Endothelial cell of umbilical vein (primary cell): ENCODE results near the gene RGS7. TPM values are rescaled to one million over a fixed set of nuclear protein-coding genes. Genes with fewer than 3 reads are reported as not detected.

Experiments
- BruUV-seq: library from RNA; stranded (reverse); fragments of 400-500 nt; replicated peaks from 2 replicates; lab custom pipeline; 2021; lab: Mats Ljungman, UMichigan
- CTCF ChIA-PET: fragments of 300-600, 350-600 bp; sonication (Branson Sonifier 250); formaldehyde crosslinking; loops from one replicate; lab custom pipeline; 2021; ENCODE audit warnings: antibody characterized with exemption, inconsistent platforms; lab: Charles Lee
- POLR2A ChIA-PET: fragments of 300-600, 350-600 bp; sonication (Branson Sonifier 250); formaldehyde crosslinking; loops from one replicate; lab custom pipeline; 2021; ENCODE audit warnings: antibody characterized with exemption, inconsistent platforms; lab: Charles Lee
- DNase-seq: peaks from one replicate; pipeline ENCODE4 v3.0.0-alpha.2; 2011; ENCODE audit warnings: low read depth, low spot score
- FAIRE-seq: peaks from 2 replicates; lab custom pipeline; 2011; peaks lifted over from hg19 to GRCh38; lab: Jason Lieb, UNC
- H2AFZ ChIP-seq: 2 replicates; pipeline ENCODE4 v1.6.0; 2012; ENCODE audit warnings: low read depth, low read length, control low read depth, inconsistent platforms
- H3K27ac ChIP-seq: 2 replicates; pipeline ENCODE4 v1.5.1; 2011; ENCODE audit warnings: low read depth, mild to moderate bottlenecking, control low read depth, low read length, moderate library complexity; ENCODE audit not compliant: insufficient read depth
- H3K27me3 ChIP-seq, 2 experiments: 2 replicates each; pipeline versions ENCODE4 v1.6.0 to v1.6.1; 2011; ENCODE audit warnings: low read length in 2 of 2, mixed read lengths in 1 of 2; ENCODE audit not compliant: control insufficient read depth in 2 of 2, insufficient read depth in 2 of 2
- H3K36me3 ChIP-seq, 2 experiments: 2 replicates in 1 of 2; 3 replicates in 1 of 2; pipeline ENCODE4 v1.5.1; 2011; ENCODE audit warnings: low read length in 2 of 2, mild to moderate bottlenecking in 1 of 2, moderate library complexity in 1 of 2; ENCODE audit not compliant: control insufficient read depth in 2 of 2, insufficient read depth in 2 of 2; ENCODE audit errors: extremely low read depth in 1 of 2
- H3K4me1 ChIP-seq: 3 replicates; pipeline ENCODE4 v1.5.1; 2011; ENCODE audit warnings: mild to moderate bottlenecking, low read length; ENCODE audit not compliant: control insufficient read depth, insufficient read depth; ENCODE audit errors: extremely low read depth
- H3K4me2 ChIP-seq: 2 replicates; pipeline ENCODE4 v1.6.1; 2011; ENCODE audit warnings: low read length, control low read depth, mixed read lengths; ENCODE audit not compliant: insufficient read depth
- H3K4me3 ChIP-seq, 3 experiments: fragments of 200-600 bp in 1 of 3; sonication (generic), shearing (Covaris generic) in 1 of 3; replicated peaks in 1 of 3; 2 replicates each; pipeline ENCODE4 v1.5.1; 2011 to 2016; ENCODE audit warnings: control low read depth in 3 of 3, low read length in 3 of 3, mild to moderate bottlenecking in 2 of 3, inconsistent platforms in 1 of 3, low read depth in 1 of 3, moderate library complexity in 1 of 3; ENCODE audit not compliant: insufficient read depth in 1 of 3
- H3K79me2 ChIP-seq: 2 replicates; pipeline ENCODE4 v1.6.0; 2012; ENCODE audit warnings: low read length, inconsistent platforms; ENCODE audit not compliant: control insufficient read depth, insufficient read depth
- H3K9ac ChIP-seq: replicated peaks from 2 replicates; pipeline ENCODE3; 2011; ENCODE audit warnings: low read length, control low read depth; ENCODE audit not compliant: insufficient read depth; ENCODE audit errors: extremely low read depth
- H3K9me1 ChIP-seq: replicated peaks from 3 replicates; pipeline ENCODE4 v1.6.0; 2011; ENCODE audit warnings: mild to moderate bottlenecking, low read length; ENCODE audit not compliant: control insufficient read depth, insufficient read depth; ENCODE audit errors: extremely low read depth
- H3K9me3 ChIP-seq: replicated peaks from 2 replicates; pipeline ENCODE4 v1.5.1; 2012; ENCODE audit warnings: low read length, inconsistent platforms; ENCODE audit not compliant: control insufficient read depth, insufficient read depth
- H4K20me1 ChIP-seq: replicated peaks from 2 replicates; pipeline ENCODE3; 2011; ENCODE audit warnings: mild to moderate bottlenecking, low read length; ENCODE audit not compliant: control insufficient read depth, insufficient read depth; ENCODE audit errors: extremely low read depth
- EZH2 ChIP-seq: IDR thresholded peaks from 2 replicates; pipeline ENCODE4 v1.6.1; 2012; ENCODE audit warnings: borderline replicate concordance, low read depth, mild to moderate bottlenecking, moderate library complexity, low read length, inconsistent platforms; ENCODE audit not compliant: severe bottlenecking
- FOS ChIP-seq: IDR thresholded peaks from 2 replicates; pipeline ENCODE4 v1.6.1; 2011; ENCODE audit warnings: mild to moderate bottlenecking, low read length, moderate library complexity, borderline replicate concordance; ENCODE audit not compliant: insufficient read depth
- GATA2 ChIP-seq: IDR thresholded peaks from 2 replicates; pipeline ENCODE4 v1.7.0; 2011; ENCODE audit warnings: low read depth, mild to moderate bottlenecking, moderate library complexity, mixed read lengths, low read length; ENCODE audit not compliant: insufficient read length, insufficient read depth
- JUN ChIP-seq: IDR thresholded peaks from 2 replicates; pipeline ENCODE4 v1.6.1; 2011; ENCODE audit warnings: borderline replicate concordance, low read depth; ENCODE audit not compliant: insufficient read length, insufficient read depth
- MYC ChIP-seq: IDR thresholded peaks from one replicate; pipeline ENCODE4 v1.6.1; 2011; ENCODE audit warnings: mild to moderate bottlenecking, low read depth, low read length
- POLR2A ChIP-seq: IDR thresholded peaks from 2 replicates; pipeline ENCODE4 v1.6.1; 2012; ENCODE audit warnings: low read depth, mild to moderate bottlenecking, control low read depth, low read length
- POLR2AphosphoS5 ChIP-seq: IDR thresholded peaks from 2 replicates; pipeline ENCODE4 v1.6.1; 2012; ENCODE audit warnings: low read depth, mild to moderate bottlenecking, control low read depth, low read length, moderate library complexity; ENCODE audit not compliant: insufficient read depth
- dilution Hi-C: fragments of 300-500 bp; cut with MboI; formaldehyde crosslinking; loops from one replicate; pipeline ENCODE4 v1.15.0; 2019; ENCODE audit warnings: low sequenced_read_pairs; ENCODE audit not compliant: extremely low pct_ligation_motif_present
- intact Hi-C: fragments of 100-400 bp; cut with micrococcal nuclease; formaldehyde crosslinking; loops from one replicate; pipeline ENCODE4 v1.10.0; 2022
- polyA plus RNA-seq, 4 experiments: library from polyadenylated mRNA; depleted of rRNA in 3 of 4; stranded (reverse) in 3 of 4; unstranded in 1 of 4; fragments of >200 nt; gene quantifications; 2 replicates each; pipeline versions ENCODE4 v1.2.1 to v1.2.3, GENCODE V29; 2011 to 2012; ENCODE audit warnings: missing spikeins in 1 of 4
- total RNA-seq: library from RNA; stranded (reverse); gene quantifications from 2 replicates; pipeline ENCODE4 v1.2.3, GENCODE V29; 2021
- TF ChIP-seq, protein P1 (sequence below): IDR thresholded peaks from 2 replicates; pipeline ENCODE4 v1.6.1; 2011; ENCODE audit not compliant: insufficient read depth, insufficient read length
- TF ChIP-seq, protein P2 (sequence below), 2 donors: IDR thresholded peaks; 1 replicate in 1 of 2; 2 replicates in 1 of 2; pipeline ENCODE4 v1.5.1; 2011; ENCODE audit warnings: low read length in 2 of 2, mild to moderate bottlenecking in 2 of 2, moderate library complexity in 2 of 2, control low read depth in 1 of 2, inconsistent platforms in 1 of 2, low read depth in 1 of 2; ENCODE audit not compliant: insufficient read depth in 1 of 2; ENCODE audit errors: extremely low read depth in 1 of 2

The RGS7 gene
- total and polyA plus RNA-seq, 2 donors (not counting 3 experiments of a cell fraction or from before 2014, with no cell fraction given), result 0.43 to 0.44 TPM

DNA sequence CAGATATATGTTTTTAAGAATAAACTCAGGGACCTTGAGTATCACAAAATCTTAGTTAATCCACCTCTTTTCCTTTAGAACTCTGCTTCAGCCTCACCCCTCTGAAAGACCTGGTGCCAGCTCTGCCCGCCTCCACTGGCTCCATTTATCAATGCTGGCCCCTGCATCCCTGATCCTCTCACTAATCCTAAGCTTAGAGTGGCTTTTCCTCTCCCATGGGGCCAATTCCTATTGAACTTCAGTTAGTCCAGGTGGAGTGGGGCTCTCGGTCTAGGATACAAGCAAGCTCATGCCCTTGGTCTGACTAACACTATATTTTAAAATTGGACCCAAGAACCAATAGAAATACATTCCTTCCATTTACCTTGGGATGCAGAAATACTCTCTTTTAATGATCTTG is 87.0 kb downstream of the RGS7 start:
- Histone ChIP-seq H3K27me3 (no peaks in the 10 kb centered on the region), H3K4me3 (no peak overlapping the region), H4K20me1 (no peaks in the 10 kb centered on the region), H3K9me3 (peaks cover 3% of the 10 kb centered on the region), H3K4me1 (peaks cover 1% of the 10 kb centered on the region), H3K9me1 (no peaks in the 10 kb centered on the region), H3K27ac (no peak overlapping the region), H2AFZ (no peak overlapping the region), H3K36me3 (no peaks in the 10 kb centered on the region), H3K9ac (no peak overlapping the region), H3K4me2 (no peak overlapping the region), H3K79me2 (no peaks in the 10 kb centered on the region)
- CTCF ChIA-PET, result interaction anchor here (1.8 to 1.9 kb wide), 2 partner anchors 10 to 382 kb away, joined by 3 to 8 read pairs; no protein-coding TSS in a partner anchor
- intact Hi-C loops (no loop called here), dilution Hi-C loops (no loop called here)
- no peak for FAIRE-seq
- no peak for DNase-seq
- no TSS peak for BruUV-seq
- TF ChIP-seq, protein P1, sequence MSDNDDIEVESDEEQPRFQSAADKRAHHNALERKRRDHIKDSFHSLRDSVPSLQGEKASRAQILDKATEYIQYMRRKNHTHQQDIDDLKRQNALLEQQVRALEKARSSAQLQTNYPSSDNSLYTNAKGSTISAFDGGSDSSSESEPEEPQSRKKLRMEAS, result no peak
- TF ChIP-seq GATA2 (no peak), POLR2AphosphoS5 (no peak), POLR2A (no peak), MYC (no peak), FOS (no peak), EZH2 (no peak), JUN (no peak)
- TF ChIP-seq, protein P2, sequence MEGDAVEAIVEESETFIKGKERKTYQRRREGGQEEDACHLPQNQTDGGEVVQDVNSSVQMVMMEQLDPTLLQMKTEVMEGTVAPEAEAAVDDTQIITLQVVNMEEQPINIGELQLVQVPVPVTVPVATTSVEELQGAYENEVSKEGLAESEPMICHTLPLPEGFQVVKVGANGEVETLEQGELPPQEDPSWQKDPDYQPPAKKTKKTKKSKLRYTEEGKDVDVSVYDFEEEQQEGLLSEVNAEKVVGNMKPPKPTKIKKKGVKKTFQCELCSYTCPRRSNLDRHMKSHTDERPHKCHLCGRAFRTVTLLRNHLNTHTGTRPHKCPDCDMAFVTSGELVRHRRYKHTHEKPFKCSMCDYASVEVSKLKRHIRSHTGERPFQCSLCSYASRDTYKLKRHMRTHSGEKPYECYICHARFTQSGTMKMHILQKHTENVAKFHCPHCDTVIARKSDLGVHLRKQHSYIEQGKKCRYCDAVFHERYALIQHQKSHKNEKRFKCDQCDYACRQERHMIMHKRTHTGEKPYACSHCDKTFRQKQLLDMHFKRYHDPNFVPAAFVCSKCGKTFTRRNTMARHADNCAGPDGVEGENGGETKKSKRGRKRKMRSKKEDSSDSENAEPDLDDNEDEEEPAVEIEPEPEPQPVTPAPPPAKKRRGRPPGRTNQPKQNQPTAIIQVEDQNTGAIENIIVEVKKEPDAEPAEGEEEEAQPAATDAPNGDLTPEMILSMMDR (IDR thresholded peaks at IDR 0.05; ENCODE audit: extremely low read depth in 1 of 2, insufficient read depth in 1 of 2, low read depth in 1 of 2, low read length in 2 of 2), result no peak
- POLR2A ChIA-PET, result no interaction called here
